ENCODE results near the gene HECA.
"Not testable (repeated sequence)": the region's sequence is repeated elsewhere in the genome, so short reads cannot be mapped to it uniquely, and the experiment has no call there.

Gene HECA

GRCh38 chr6:139157086-139157485, 22.2 kb downstream of the HECA start:
- DNase-seq (ENCODE audit: extremely low spot score, insufficient read length, low read depth); FAIRE-seq: not testable (repeated sequence)

GRCh38 chr6:139159016-139159415, 24.1 kb downstream of the HECA start:
- DNase-seq (ENCODE audit: extremely low spot score, insufficient read length, low read depth) (no peak), FAIRE-seq (no peak)

GRCh38 chr6:139161169-139161568, 26.3 kb downstream of the HECA start:
- FAIRE-seq (no peak), DNase-seq (ENCODE audit: extremely low spot score, insufficient read length, low read depth) (no peak)

- DNase-seq (ENCODE audit: extremely low spot score, insufficient read length, low read depth) (peak; percentile 64), FAIRE-seq (peak; percentile 98)
These were observed 27.0 kb downstream of the HECA start for GRCh38 chr6:139161817-139162284.

GRCh38 chr6:139164001-139164400, 29.1 kb downstream of the HECA start:
- FAIRE-seq, result no peak
- DNase-seq (ENCODE audit: extremely low spot score, insufficient read length, low read depth), result no peak

GRCh38 chr6:139165324-139165723, 30.4 kb downstream of the HECA start:
- FAIRE-seq (no peak), DNase-seq (ENCODE audit: extremely low spot score, insufficient read length, low read depth) (no peak)

- FAIRE-seq (no peak), DNase-seq (ENCODE audit: extremely low spot score, insufficient read length, low read depth) (no peak)
These were observed 31.5 kb downstream of the HECA start for GRCh38 chr6:139166238-139166955.

GRCh38 chr6:139166956-139167313, 32.1 kb downstream of the HECA start:
- FAIRE-seq (no peak), DNase-seq (ENCODE audit: extremely low spot score, insufficient read length, low read depth) (no peak)

- DNase-seq (ENCODE audit: extremely low spot score, insufficient read length, low read depth), result no peak
- no peak for FAIRE-seq
These were observed 37.3 kb downstream of the HECA start for GRCh38 chr6:139172151-139172550.

- FAIRE-seq, result no peak
- DNase-seq (ENCODE audit: extremely low spot score, insufficient read length, low read depth), result no peak
These were observed 37.7 kb downstream of the HECA start for GRCh38 chr6:139172567-139172966.

GRCh38 chr6:139173172-139173571, 38.3 kb downstream of the HECA start:
- FAIRE-seq (no peak), DNase-seq (ENCODE audit: extremely low spot score, insufficient read length, low read depth) (no peak)

GRCh38 chr6:139173822-139174221, 38.9 kb downstream of the HECA start:
- FAIRE-seq, result no peak
- no peak for DNase-seq (ENCODE audit: extremely low spot score, insufficient read length, low read depth)

GRCh38 chr6:139174961-139175360, 40.1 kb downstream of the HECA start:
- FAIRE-seq (no peak), DNase-seq (ENCODE audit: extremely low spot score, insufficient read length, low read depth) (no peak)

GRCh38 chr6:139175389-139175948, 40.6 kb downstream of the HECA start:
- peak; percentile 47 for FAIRE-seq

GRCh38 chr6:139181236-139181635, 46.4 kb downstream of the HECA start:
- no peak for FAIRE-seq
- DNase-seq (ENCODE audit: extremely low spot score, insufficient read length, low read depth), result no peak

More at GRCh38 chr6:139175389-139175948, 40.6 kb downstream of the HECA start:
- no peak for DNase-seq (ENCODE audit: extremely low spot score, insufficient read length, low read depth)

- DNase-seq (ENCODE audit: extremely low spot score, insufficient read length, low read depth) (no peak), FAIRE-seq (no peak)
These were observed 49.2 kb downstream of the HECA start for GRCh38 chr6:139184047-139184446.

- no peak for FAIRE-seq
- DNase-seq (ENCODE audit: extremely low spot score, insufficient read length, low read depth), result no peak
These were observed 49.6 kb downstream of the HECA start for GRCh38 chr6:139184459-139184858.

- no peak for FAIRE-seq
- no peak for DNase-seq (ENCODE audit: extremely low spot score, insufficient read length, low read depth)
These were observed 51.4 kb downstream of the HECA start for GRCh38 chr6:139186242-139186641.

- DNase-seq (ENCODE audit: extremely low spot score, insufficient read length, low read depth), result no peak
- no peak for FAIRE-seq
These were observed 51.8 kb downstream of the HECA start for GRCh38 chr6:139186692-139187091.

GRCh38 chr6:139187489-139187888, 52.6 kb downstream of the HECA start:
- FAIRE-seq, result no peak
- no peak for DNase-seq (ENCODE audit: extremely low spot score, insufficient read length, low read depth)

- DNase-seq (ENCODE audit: extremely low spot score, insufficient read length, low read depth), result no peak
- no peak for FAIRE-seq
These were observed 54.8 kb downstream of the HECA start for GRCh38 chr6:139189665-139190064.

- FAIRE-seq, result no peak
- DNase-seq (ENCODE audit: extremely low spot score, insufficient read length, low read depth), result no peak
These were observed 59.9 kb downstream of the HECA start for GRCh38 chr6:139194740-139195139.

All from GM18507 (cell line).